Measurements from ENCODE around the gene SLC25A1.

- no peak for TF ChIP-seq HDAC2 (IDR thresholded peaks at IDR 0.05)
- no peak for TF ChIP-seq BCL3 (IDR thresholded peaks at IDR 0.05)
- TF ChIP-seq USF2 (IDR thresholded peaks at IDR 0.05) = no peak
- TF ChIP-seq MAX (IDR thresholded peaks at IDR 0.05) = no peak
Measured at GRCh38 chr22:19128946-19129727, 49.4 kb downstream of the SLC25A1 start.

All from A549 (cell line).